ENCODE data around the gene MYADML2.

The MYADML2 gene

GRCh38 chr17:81966343-81967243 is 19.6 kb upstream of the MYADML2 start:
- TF ChIP-seq YY1 (IDR thresholded peaks at IDR 0.05; ENCODE audit: low read depth) (no peak), CREB1 (IDR thresholded peaks at IDR 0.05; ENCODE audit: low read depth) (no peak), USF1 (IDR thresholded peaks at IDR 0.05) (no peak), TAF1 (IDR thresholded peaks at IDR 0.05; ENCODE audit: low read depth) (no peak), MAX (IDR thresholded peaks at IDR 0.05) (no peak), EGR1 (IDR thresholded peaks at IDR 0.05) (no peak), REST (IDR thresholded peaks at IDR 0.05; ENCODE audit: low read depth) (no peak)

- TF ChIP-seq REST (IDR thresholded peaks at IDR 0.05; ENCODE audit: low read depth) (no peak), FOXM1 (IDR thresholded peaks at IDR 0.05; ENCODE audit: borderline replicate concordance, low read depth) (no peak), RAD21 (IDR thresholded peaks at IDR 0.05; ENCODE audit: low read depth) (no peak)
These were observed 17.2 kb upstream of the MYADML2 start for GRCh38 chr17:81964081-81964849.

GRCh38 chr17:81962499-81963441 is 15.7 kb upstream of the MYADML2 start:
- no peak for TF ChIP-seq EP300 (IDR thresholded peaks at IDR 0.05; ENCODE audit: borderline replicate concordance)
- no peak for TF ChIP-seq REST (IDR thresholded peaks at IDR 0.05; ENCODE audit: low read depth)
- no peak for TF ChIP-seq RAD21 (IDR thresholded peaks at IDR 0.05; ENCODE audit: low read depth)
- TF ChIP-seq YY1 (IDR thresholded peaks at IDR 0.05; ENCODE audit: low read depth): no peak
- no peak for TF ChIP-seq MAX (IDR thresholded peaks at IDR 0.05)
- no peak for TF ChIP-seq FOXM1 (IDR thresholded peaks at IDR 0.05; ENCODE audit: borderline replicate concordance, low read depth)
- no peak for TF ChIP-seq TCF12 (IDR thresholded peaks at IDR 0.05; ENCODE audit: low read depth)
- TF ChIP-seq CREB1 (IDR thresholded peaks at IDR 0.05; ENCODE audit: low read depth): no peak
- no peak for TF ChIP-seq USF1 (IDR thresholded peaks at IDR 0.05)
- no peak for TF ChIP-seq NFIC (IDR thresholded peaks at IDR 0.05)
- TF ChIP-seq ZBTB7A (IDR thresholded peaks at IDR 0.05; ENCODE audit: low read depth): no peak
- TF ChIP-seq TAF1 (IDR thresholded peaks at IDR 0.05; ENCODE audit: low read depth): no peak
- no peak for TF ChIP-seq CEBPB (IDR thresholded peaks at IDR 0.05)
